HFFc6 (cell line): ENCODE results near the gene TWSG1. TPM values are rescaled to one million over a fixed set of nuclear protein-coding genes. Genes with fewer than 3 reads are reported as not detected.
"Not testable (repeated sequence)": the region's sequence is repeated elsewhere in the genome, so short reads cannot be mapped to it uniquely, and the experiment has no call there.

Experiments used
- DNase-seq: peaks from one replicate; pipeline ENCODE4 v3.0.0-alpha.2; 2018
- H3K27ac Mint-ChIP-seq: 2 replicates; pipeline ENCODE4 v1.8.0; 2020; ENCODE audit warnings: mild to moderate bottlenecking, mixed read lengths
- H3K27me3 Mint-ChIP-seq: 2 replicates; pipeline ENCODE4 v1.8.0; 2021; ENCODE audit warnings: mild to moderate bottlenecking, moderate library complexity, mixed read lengths; ENCODE audit not compliant: insufficient read depth
- H3K36me3 Mint-ChIP-seq: 2 replicates; pipeline ENCODE4 v1.8.0; 2021; ENCODE audit warnings: low read depth, mixed read lengths
- H3K4me1 Mint-ChIP-seq: 2 replicates; pipeline ENCODE4 v1.8.0; 2020; ENCODE audit warnings: low read depth, mixed read lengths
- H3K4me3 Mint-ChIP-seq: 2 replicates; pipeline ENCODE4 v1.8.0; 2020; ENCODE audit warnings: mild to moderate bottlenecking, moderate library complexity, mixed read lengths
- H3K9me3 Mint-ChIP-seq: 2 replicates; pipeline ENCODE4 v1.8.0; 2020; ENCODE audit warnings: mild to moderate bottlenecking, mixed read lengths
- CTCF ChIP-seq: fragments of 200-600 bp; sonication (generic); IDR thresholded peaks from 2 replicates; pipeline ENCODE4 v1.5.0; 2021; ENCODE audit warnings: antibody characterized with exemption, mild to moderate bottlenecking
- total RNA-seq, 6 experiments: library from RNA; stranded (reverse); fragmentation: NEBNext Ultra II Directional; extraction: Animal tissue kit (Norgen Biotek cat#: 25700); gene quantifications; 2 replicates in 1 of 6; 3 replicates in 5 of 6; pipeline ENCODE4 v1.2.3, GENCODE V29; 2021

TWSG1 gene
- total RNA-seq, 6 experiments from 2014 or later: 119 to 153 (median 138) TPM

GRCh38 chr18:9401176-9401575 is 66.6 kb downstream of the TWSG1 start:
- no peak overlapping the region for H3K4me3 Mint-ChIP-seq
- no peaks in the 10 kb centered on the region for H3K4me1 Mint-ChIP-seq
- H3K9me3 Mint-ChIP-seq: peaks cover 5% of the 10 kb centered on the region; the same call in 1 of the 2 replicates
- no peak for DNase-seq
- no peaks in the 10 kb centered on the region; the same call in 1 of the 2 replicates for H3K27me3 Mint-ChIP-seq
- peaks cover 20% of the 10 kb centered on the region for H3K36me3 Mint-ChIP-seq
- no peak overlapping the region for H3K27ac Mint-ChIP-seq
- no peak for TF ChIP-seq CTCF

- not testable (repeated sequence) for H3K4me1 Mint-ChIP-seq, DNase-seq, H3K9me3 Mint-ChIP-seq, H3K4me3 Mint-ChIP-seq, H3K27ac Mint-ChIP-seq, H3K27me3 Mint-ChIP-seq
- H3K36me3 Mint-ChIP-seq: peaks cover 17% of the 10 kb centered on the region
These were observed 67.9 kb downstream of the TWSG1 start for GRCh38 chr18:9402358-9403007.

- H3K4me3 Mint-ChIP-seq: no peak overlapping the region
- peaks cover 5% of the 10 kb centered on the region; the same call in 1 of the 2 replicates for H3K9me3 Mint-ChIP-seq
- no peak for TF ChIP-seq CTCF
- no peaks in the 10 kb centered on the region; the same call in 1 of the 2 replicates for H3K27me3 Mint-ChIP-seq
- no peak for DNase-seq
- no peaks in the 10 kb centered on the region for H3K4me1 Mint-ChIP-seq
- H3K27ac Mint-ChIP-seq: no peak overlapping the region
- peaks cover 17% of the 10 kb centered on the region for H3K36me3 Mint-ChIP-seq
These were observed 69.4 kb downstream of the TWSG1 start for GRCh38 chr18:9403795-9404564.

- no peak overlapping the region for H3K4me3 Mint-ChIP-seq
- peaks cover 17% of the 10 kb centered on the region for H3K36me3 Mint-ChIP-seq
- no peak overlapping the region for H3K27ac Mint-ChIP-seq
- no peaks in the 10 kb centered on the region for H3K4me1 Mint-ChIP-seq
- no peaks in the 10 kb centered on the region; the same call in 1 of the 2 replicates for H3K27me3 Mint-ChIP-seq
- no peak for TF ChIP-seq CTCF
- H3K9me3 Mint-ChIP-seq: peaks cover 5% of the 10 kb centered on the region; the same call in 1 of the 2 replicates
- DNase-seq: no peak
These were observed 70.0 kb downstream of the TWSG1 start for GRCh38 chr18:9404565-9405060.

DNA sequence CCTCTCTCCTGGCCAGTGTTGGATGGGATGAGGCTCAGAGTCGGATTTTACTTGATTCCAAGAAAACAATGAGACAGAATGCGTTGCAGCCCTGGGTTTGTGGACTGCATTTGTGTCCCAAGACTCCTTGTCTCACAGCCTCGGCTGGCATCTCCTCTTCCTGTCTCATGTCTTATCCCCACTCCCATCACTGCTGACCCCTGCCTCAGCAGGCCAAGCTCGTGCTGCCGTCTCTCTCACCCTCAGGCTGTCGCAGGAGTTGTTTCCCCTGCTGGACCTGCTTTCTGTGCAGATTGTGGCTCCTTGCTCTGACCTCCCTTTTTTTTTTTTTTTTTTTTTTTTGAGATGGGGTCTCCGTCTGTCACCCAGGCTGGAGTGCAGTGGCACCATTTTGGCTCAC is 70.6 kb downstream of the TWSG1 start:
- Mint-ChIP-seq H3K36me3 (peaks cover 17% of the 10 kb centered on the region), H3K4me3 (no peak overlapping the region), H3K9me3 (peaks cover 5% of the 10 kb centered on the region; the same call in 1 of the 2 replicates), H3K4me1 (no peaks in the 10 kb centered on the region), H3K27ac (no peak overlapping the region), H3K27me3 (no peaks in the 10 kb centered on the region; the same call in 1 of the 2 replicates)
- no peak for TF ChIP-seq CTCF
- no peak for DNase-seq

DNA sequence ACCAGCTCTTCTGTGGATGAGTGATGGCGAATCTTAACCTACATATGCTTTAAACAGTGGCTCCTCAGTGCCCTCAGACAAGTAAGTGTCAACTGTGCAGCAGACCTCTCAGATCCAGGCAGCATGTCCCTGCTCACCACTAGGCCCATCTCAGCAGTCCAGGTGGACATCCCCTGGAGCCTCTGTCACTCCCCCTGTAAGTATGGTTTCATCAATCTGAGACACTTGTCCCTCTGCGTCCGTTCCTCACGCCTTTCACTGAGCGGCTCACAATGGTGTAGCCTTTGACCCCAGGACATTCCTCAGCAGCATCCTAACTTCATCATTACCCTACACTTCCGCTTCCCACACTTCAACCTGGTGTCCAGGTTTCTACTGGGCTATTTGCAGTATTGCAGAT is 71.4 kb downstream of the TWSG1 start:
- Mint-ChIP-seq H3K27me3 (no peaks in the 10 kb centered on the region; the same call in 1 of the 2 replicates), H3K36me3 (peaks cover 17% of the 10 kb centered on the region), H3K4me3 (no peak overlapping the region), H3K4me1 (no peaks in the 10 kb centered on the region), H3K27ac (no peak overlapping the region), H3K9me3 (peaks cover 5% of the 10 kb centered on the region; the same call in 1 of the 2 replicates)
- TF ChIP-seq CTCF: no peak
- DNase-seq: no peak
